Brain microvascular endothelial cell (primary cell): ENCODE results near the gene ZFR2.

Experiments used
- DNase-seq: peaks from one replicate; pipeline ENCODE4 v3.0.0-alpha.2; 2020
- H3K27ac ChIP-seq: fragments of 250-450 bp; sonication (Bioruptor Pico); 2 replicates; pipeline ENCODE4 v1.5.1; 2020; ENCODE audit warnings: mild to moderate bottlenecking, moderate library complexity
- H3K27me3 ChIP-seq: fragments of 250-450 bp; sonication (Bioruptor Pico); replicated peaks from 2 replicates; pipeline ENCODE4 v1.5.1; 2020; ENCODE audit warnings: mild to moderate bottlenecking
- H3K36me3 ChIP-seq: fragments of 250-450 bp; sonication (Bioruptor Pico); replicated peaks from 2 replicates; pipeline ENCODE4 v1.5.1; 2020; ENCODE audit warnings: mild to moderate bottlenecking
- H3K4me3 ChIP-seq: 2 replicates; pipeline ENCODE4 v1.5.1; 2011; ENCODE audit warnings: low read depth, mild to moderate bottlenecking, control low read depth, low read length, moderate library complexity
- CTCF ChIP-seq: IDR thresholded peaks from 2 replicates; pipeline ENCODE4 v1.5.1; 2011; ENCODE audit warnings: low read depth, mild to moderate bottlenecking, moderate library complexity, low read length, control low read depth, inconsistent platforms; ENCODE audit errors: missing control alignments
- in situ Hi-C: cut with HindIII; loops from 2 replicates; pipeline ENCODE4 v1.10.0; 2017; ENCODE audit warnings: low sequenced_read_pairs, low pct_ligation_motif_present

The ZFR2 gene

DNA sequence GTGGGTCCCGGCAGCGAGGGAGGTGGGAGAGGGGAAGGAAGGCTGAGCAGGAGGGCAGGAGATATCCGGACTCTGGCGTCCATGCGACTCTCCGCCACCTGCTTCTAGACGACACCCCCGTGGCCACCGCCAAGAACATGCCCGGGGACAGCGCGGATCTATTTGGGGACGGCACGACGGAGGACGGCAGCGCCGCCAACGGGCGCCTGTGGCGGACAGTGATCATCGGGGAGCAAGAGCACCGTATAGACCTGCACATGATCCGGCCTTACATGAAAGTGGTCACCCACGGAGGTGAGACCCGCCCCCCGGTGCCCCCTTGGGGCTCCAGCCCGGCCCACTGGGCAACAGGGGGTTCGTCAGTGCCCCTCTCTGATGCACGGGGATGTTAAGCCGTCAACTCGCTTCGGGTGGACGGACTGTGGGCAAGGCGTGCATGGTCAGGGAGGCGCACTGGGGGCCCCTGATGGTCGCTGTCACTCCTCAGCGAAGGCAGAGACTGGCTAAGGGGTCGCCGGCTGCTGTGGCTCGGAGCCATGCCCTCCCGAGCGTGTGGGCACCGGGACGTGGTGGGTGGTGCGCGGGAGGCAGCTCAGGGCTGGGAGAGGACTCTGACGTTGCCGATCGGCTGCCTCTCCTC is 38.9 kb upstream of the ZFR2 start:
- Histone ChIP-seq H3K36me3 (no peaks in the 10 kb centered on the region), H3K27ac (no peak overlapping the region), H3K4me3 (no peak overlapping the region), H3K27me3 (no peaks in the 10 kb centered on the region)
- no peak for TF ChIP-seq CTCF
- no peak for DNase-seq
- in situ Hi-C loops, result no loop called here

GRCh38 chr19:3904233-3904632 is 35.4 kb upstream of the ZFR2 start:
- Histone ChIP-seq H3K36me3 (no peaks in the 10 kb centered on the region), H3K27ac (no peak overlapping the region), H3K4me3 (no peak overlapping the region), H3K27me3 (no peaks in the 10 kb centered on the region)
- TF ChIP-seq CTCF, result no peak
- in situ Hi-C loops, result no loop called here
- DNase-seq, result no peak

DNA sequence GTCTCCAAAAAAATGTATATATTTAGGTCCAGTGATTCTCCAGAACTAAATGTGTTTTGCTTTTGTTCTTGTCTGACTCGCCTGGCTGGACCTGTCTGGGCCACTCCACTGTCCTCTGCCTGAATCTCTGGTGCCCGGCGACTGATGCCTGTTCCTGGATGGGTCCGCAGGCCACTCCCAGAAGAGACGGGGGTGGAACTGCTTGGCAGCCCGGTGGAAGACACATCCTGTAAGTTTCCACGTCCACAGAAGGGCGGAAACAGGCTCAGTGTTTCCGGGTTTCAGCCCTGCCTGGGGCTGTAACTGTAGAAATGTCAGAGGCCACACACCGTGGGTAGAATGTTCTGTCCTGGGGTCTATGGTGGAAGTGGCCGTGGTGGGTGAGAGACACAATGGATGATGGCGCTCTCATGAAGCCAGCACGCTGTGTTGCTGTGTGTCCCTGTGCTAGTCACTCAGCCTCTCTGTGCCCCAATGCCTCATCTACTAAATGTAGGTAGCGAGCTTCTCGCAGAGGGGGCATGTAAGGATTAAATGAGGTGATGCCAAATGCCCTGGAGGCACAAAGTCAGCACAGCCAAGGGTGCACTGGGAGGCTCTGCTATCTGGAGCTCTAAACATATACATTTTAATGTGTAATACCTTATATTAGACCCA is 33.6 kb upstream of the ZFR2 start:
- Histone ChIP-seq H3K4me3 (no peak overlapping the region), H3K36me3 (no peaks in the 10 kb centered on the region), H3K27ac (no peak overlapping the region), H3K27me3 (no peaks in the 10 kb centered on the region)
- no peak for TF ChIP-seq CTCF
- no peak for DNase-seq
- in situ Hi-C loops, result no loop called here

GRCh38 chr19:3899531-3900294 is 30.9 kb upstream of the ZFR2 start:
- Histone ChIP-seq H3K36me3 (no peaks in the 10 kb centered on the region), H3K27me3 (no peaks in the 10 kb centered on the region), H3K27ac (no peak overlapping the region), H3K4me3 (no peak overlapping the region)
- no peak for DNase-seq
- in situ Hi-C loops, result no loop called here
- no peak for TF ChIP-seq CTCF

- H3K4me3 ChIP-seq, result no peak overlapping the region
- no peak overlapping the region for H3K27ac ChIP-seq
- H3K27me3 ChIP-seq, result no peaks in the 10 kb centered on the region
- DNase-seq, result no peak
- in situ Hi-C loops, result no loop called here
- H3K36me3 ChIP-seq, result no peaks in the 10 kb centered on the region
- TF ChIP-seq CTCF, result no peak
Measured at GRCh38 chr19:3898426-3898825, 29.6 kb upstream of the ZFR2 start.
